Measurements from ENCODE around the gene NDNF. TPM values are rescaled to one million over a fixed set of nuclear protein-coding genes. Genes with fewer than 3 reads are reported as not detected.

The NDNF gene
- total RNA-seq, 4 donors from 2014 or later = 11.6 to 16.0 (median 12.1) TPM

- Histone ChIP-seq H3K27ac (replicated peaks in 1 of 4) (no peak overlapping the region), H3K4me1 (peaks cover 0 to 9% (median 3%) of the 10 kb centered on the region in 4 donors), H3K27me3 (no peaks in the 10 kb centered on the region), H3K4me3 (no peak overlapping the region), H3K36me3 (no peaks in the 10 kb centered on the region), H3K9me3 (no peaks in the 10 kb centered on the region)
- no peak for DNase-seq (ENCODE audit: extremely low spot score)
- intact Hi-C loops (cut with DNase I) = no loop called here
- 88% methylated on average over 5 of the region's 6 CpGs for WGBS
- TF ChIP-seq EP300 (IDR thresholded peaks at IDR 0.05) (no peak), POLR2A (IDR thresholded peaks at IDR 0.05; ENCODE audit: low read depth) (no peak)
Measured at GRCh38 chr4:121048165-121048564, 24.2 kb downstream of the NDNF start.

- Histone ChIP-seq H3K27me3 (no peaks in the 10 kb centered on the region), H3K27ac (replicated peaks in 1 of 4) (no peak overlapping the region), H3K9me3 (no peaks in the 10 kb centered on the region), H3K4me1 (no peaks in the 10 kb centered on the region), H3K4me3 (no peak overlapping the region), H3K36me3 (peaks cover 0 to 10% (median 4%) of the 10 kb centered on the region in 4 donors)
- WGBS = 69% methylated on average over 8 of the region's 8 CpGs
- no peak for DNase-seq (ENCODE audit: extremely low spot score)
- TF ChIP-seq POLR2AphosphoS5 (IDR thresholded peaks at IDR 0.05) (no peak), EP300 (IDR thresholded peaks at IDR 0.05) (no peak), POLR2A (IDR thresholded peaks at IDR 0.05; ENCODE audit: low read depth) (no peak), CTCF (IDR thresholded peaks at IDR 0.05) (no peak)
- intact Hi-C loops (cut with DNase I) = no loop called here
Measured at GRCh38 chr4:121041307-121042090, 30.8 kb downstream of the NDNF start.

- peaks cover 0 to 11% (median 5%) of the 10 kb centered on the region in 4 donors for H3K36me3 ChIP-seq
- H3K9me3 ChIP-seq = no peaks in the 10 kb centered on the region
- WGBS = 64% methylated on average over 3 of the region's 3 CpGs
- H3K27me3 ChIP-seq = no peaks in the 10 kb centered on the region
- intact Hi-C loops (cut with DNase I) = no loop called here
- H3K4me3 ChIP-seq = no peak overlapping the region
- H3K4me1 ChIP-seq = peaks cover 0 to 5% (median 0%) of the 10 kb centered on the region in 4 donors
- no peak for TF ChIP-seq POLR2A (IDR thresholded peaks at IDR 0.05; ENCODE audit: low read depth)
- TF ChIP-seq CTCF (IDR thresholded peaks at IDR 0.05) = no peak
- TF ChIP-seq POLR2AphosphoS5 (IDR thresholded peaks at IDR 0.05) = no peak
- no peak for TF ChIP-seq EP300 (IDR thresholded peaks at IDR 0.05)
- H3K27ac ChIP-seq (replicated peaks in 1 of 4) = no peak overlapping the region
- DNase-seq (ENCODE audit: extremely low spot score) = no peak
Measured at GRCh38 chr4:121034017-121034416, 38.3 kb downstream of the NDNF start.

- 86% methylated on average over 2 of the region's 2 CpGs for WGBS
Measured at GRCh38 chr4:121030711-121031110, 41.6 kb downstream of the NDNF start.

More at GRCh38 chr4:121030711-121031110, 41.6 kb downstream of the NDNF start:
- no peaks in the 10 kb centered on the region for H3K36me3 ChIP-seq
- intact Hi-C loops (cut with DNase I) = no loop called here
- TF ChIP-seq POLR2A (IDR thresholded peaks at IDR 0.05; ENCODE audit: low read depth) (no peak), EP300 (IDR thresholded peaks at IDR 0.05) (no peak), POLR2AphosphoS5 (IDR thresholded peaks at IDR 0.05) (no peak), CTCF (IDR thresholded peaks at IDR 0.05) (no peak)
- H3K4me1 ChIP-seq = peaks cover 0 to 5% (median 0%) of the 10 kb centered on the region in 4 donors
- no peaks in the 10 kb centered on the region for H3K27me3 ChIP-seq
- no peak for DNase-seq (ENCODE audit: extremely low spot score)
- H3K27ac ChIP-seq (replicated peaks in 1 of 4) = no peak overlapping the region
- H3K9me3 ChIP-seq = no peaks in the 10 kb centered on the region
- H3K4me3 ChIP-seq = no peak overlapping the region
